PFSK-1 (cell line): ENCODE measurements around the gene FOXN3.

Experiments used
- REST ChIP-seq, 2 experiments: IDR thresholded peaks; 2 replicates each; pipeline versions ENCODE4 v1.6.1 to v1.8.0; 2011 to 2012; ENCODE audit warnings: low read depth in 2 of 2, low read length in 2 of 2, control low read depth in 1 of 2, inconsistent platforms in 1 of 2, mild to moderate bottlenecking in 1 of 2, moderate library complexity in 1 of 2; ENCODE audit not compliant: insufficient read depth in 1 of 2
- SIN3A ChIP-seq: IDR thresholded peaks from 2 replicates; pipeline ENCODE4 v1.6.1; 2012; ENCODE audit warnings: mild to moderate bottlenecking, low read length, moderate library complexity, borderline replicate concordance; ENCODE audit not compliant: insufficient read depth

GRCh38 chr14:89399594-89400068 is 17.4 kb downstream of the FOXN3 start:
- no peak for TF ChIP-seq REST (IDR thresholded peaks at IDR 0.05; ENCODE audit: insufficient read depth in 1 of 2, low read depth in 2 of 2, low read length in 2 of 2)
- no peak for TF ChIP-seq SIN3A
